ENCODE results near the gene PPP3R1. TPM values are rescaled to one million over a fixed set of nuclear protein-coding genes. Genes with fewer than 3 reads are reported as not detected.
"Not testable (repeated sequence)": the region's sequence is repeated elsewhere in the genome, so short reads cannot be mapped to it uniquely, and the experiment has no call there.

Gene PPP3R1
- total RNA-seq, 2 experiments from 2014 or later: 78.5 to 79.6 TPM

DNA sequence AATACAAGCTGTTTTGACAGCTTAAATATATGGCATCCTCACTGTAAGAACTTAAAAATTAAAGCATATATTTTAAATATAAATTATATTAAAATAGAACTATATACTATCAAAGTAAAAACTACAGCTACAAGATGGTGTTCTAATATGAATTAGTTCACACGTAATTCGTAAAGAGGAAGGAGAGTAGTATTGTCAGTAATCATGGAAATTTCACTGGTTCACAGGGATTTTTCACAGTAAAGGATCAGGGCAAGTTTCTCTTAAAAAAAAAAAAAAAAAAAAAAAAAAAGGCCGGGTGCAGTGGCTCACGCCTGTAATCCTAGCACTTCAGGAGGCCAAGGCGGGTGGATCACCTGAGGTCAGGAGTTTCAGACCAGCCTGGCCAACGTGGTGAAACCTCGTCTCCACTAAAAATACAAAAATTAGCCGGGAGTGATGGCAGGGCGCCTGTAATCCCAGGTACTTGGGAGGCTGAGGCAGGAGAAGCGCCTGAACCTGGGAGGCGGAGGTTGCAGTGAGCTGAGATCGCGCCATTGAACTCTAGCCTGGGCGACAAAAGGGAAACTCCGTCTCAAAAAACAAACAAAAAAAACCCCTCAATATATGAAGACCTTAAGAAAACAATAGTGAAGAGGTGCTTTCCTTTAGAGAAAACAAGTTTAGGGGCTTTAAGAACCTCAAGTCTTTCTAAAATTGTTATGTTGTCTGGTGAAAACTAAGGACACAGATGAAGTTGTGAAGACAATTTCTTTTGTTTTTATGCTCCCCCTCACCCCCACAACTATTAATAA, 62.1 kb downstream of the PPP3R1 start:
- no peaks in the 10 kb centered on the region for H3K27me3 Mint-ChIP-seq
- peaks cover 22% of the 10 kb centered on the region for H3K4me1 Mint-ChIP-seq
- ChIA-PET POLR2A (no interaction called here), CTCF (no interaction called here)
- peaks cover 12% of the 10 kb centered on the region for H3K36me3 Mint-ChIP-seq (ENCODE audit: low read depth)
- no peak overlapping the region for H3K27ac Mint-ChIP-seq
- no peak for DNase-seq
- H3K9me3 Mint-ChIP-seq: no peaks in the 10 kb centered on the region
- H3K4me3 Mint-ChIP-seq: no peak overlapping the region

DNA sequence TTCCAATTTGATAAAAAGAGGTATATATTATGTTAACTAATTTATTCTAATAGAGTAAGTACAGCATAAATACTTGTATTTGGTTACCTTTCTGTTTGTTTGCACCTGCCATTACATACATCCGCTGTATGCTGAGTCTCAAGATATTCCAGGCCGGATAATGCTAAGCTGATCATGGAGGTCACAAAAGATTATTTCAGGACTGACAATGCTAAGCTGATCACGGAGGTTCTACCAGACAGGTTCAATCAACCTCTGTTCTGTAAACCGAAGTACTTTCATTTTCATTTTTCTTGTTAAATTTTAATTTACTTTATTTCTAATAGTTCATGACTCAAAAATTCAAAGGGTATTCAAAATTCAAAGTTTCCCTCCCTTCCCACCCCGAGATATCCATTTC, 63.5 kb downstream of the PPP3R1 start:
- ChIA-PET POLR2A (no interaction called here), CTCF (no interaction called here)
- no peak for DNase-seq
- Mint-ChIP-seq H3K36me3 (ENCODE audit: low read depth) (peaks cover 20% of the 10 kb centered on the region), H3K27ac (peak overlapping the region; percentile 19), H3K4me3 (no peak overlapping the region), H3K9me3 (no peaks in the 10 kb centered on the region), H3K27me3 (no peaks in the 10 kb centered on the region), H3K4me1 (peaks cover 22% of the 10 kb centered on the region)

DNA sequence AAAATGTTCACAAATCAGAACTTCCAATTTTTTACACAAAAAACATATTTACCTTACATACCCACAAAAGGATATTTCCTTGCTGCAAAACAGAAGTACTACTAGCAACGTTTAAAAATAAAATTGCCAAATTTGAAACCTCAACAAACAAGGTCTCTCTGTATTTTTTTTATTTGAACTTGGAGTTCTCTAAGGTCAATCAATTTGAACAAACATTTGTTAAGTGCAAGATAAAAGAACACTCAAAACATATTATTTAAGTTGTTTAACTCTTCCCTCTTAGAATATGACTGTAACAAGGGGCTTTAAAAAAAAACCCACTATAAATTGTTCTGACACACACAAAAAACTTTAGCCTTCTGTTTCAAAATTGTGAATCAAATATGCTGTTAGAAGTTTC, 65.0 kb downstream of the PPP3R1 start:
- no peaks in the 10 kb centered on the region for H3K27me3 Mint-ChIP-seq
- H3K4me1 Mint-ChIP-seq: peaks cover 25% of the 10 kb centered on the region
- POLR2A ChIA-PET: no interaction called here
- H3K4me3 Mint-ChIP-seq: no peak overlapping the region
- DNase-seq: no peak
- H3K27ac Mint-ChIP-seq: no peak overlapping the region
- no peaks in the 10 kb centered on the region for H3K9me3 Mint-ChIP-seq
- H3K36me3 Mint-ChIP-seq (ENCODE audit: low read depth): peaks cover 28% of the 10 kb centered on the region
- CTCF ChIA-PET: no interaction called here

- DNase-seq: peak; percentile 60
- H3K27ac Mint-ChIP-seq: no peak overlapping the region
- no peaks in the 10 kb centered on the region for H3K27me3 Mint-ChIP-seq
- H3K4me3 Mint-ChIP-seq: no peak overlapping the region
- peaks cover 22% of the 10 kb centered on the region for H3K4me1 Mint-ChIP-seq
- POLR2A ChIA-PET: no interaction called here
- no peaks in the 10 kb centered on the region for H3K9me3 Mint-ChIP-seq
- peaks cover 36% of the 10 kb centered on the region for H3K36me3 Mint-ChIP-seq (ENCODE audit: low read depth)
- CTCF ChIA-PET: interaction anchor here (0.6 to 1.4 kb wide), 6 partner anchors 11 to 1542 kb away, joined by 3 to 4 read pairs (median 3); no protein-coding TSS in a partner anchor
Observed at GRCh38 chr2:68185541-68186164, 66.7 kb downstream of the PPP3R1 start.

- Mint-ChIP-seq H3K36me3 (ENCODE audit: low read depth) (peaks cover 46% of the 10 kb centered on the region), H3K4me3 (no peak overlapping the region), H3K27ac (no peak overlapping the region), H3K4me1 (peaks cover 10% of the 10 kb centered on the region), H3K27me3 (no peaks in the 10 kb centered on the region), H3K9me3 (no peaks in the 10 kb centered on the region)
- DNase-seq: no peak
- ChIA-PET CTCF (interaction anchor here (2.5 kb wide), 1 partner anchor 14 kb away, joined by 6 read pairs; no protein-coding TSS in a partner anchor), POLR2A (no interaction called here)
Observed at GRCh38 chr2:68182902-68183301, 69.4 kb downstream of the PPP3R1 start.

DNA sequence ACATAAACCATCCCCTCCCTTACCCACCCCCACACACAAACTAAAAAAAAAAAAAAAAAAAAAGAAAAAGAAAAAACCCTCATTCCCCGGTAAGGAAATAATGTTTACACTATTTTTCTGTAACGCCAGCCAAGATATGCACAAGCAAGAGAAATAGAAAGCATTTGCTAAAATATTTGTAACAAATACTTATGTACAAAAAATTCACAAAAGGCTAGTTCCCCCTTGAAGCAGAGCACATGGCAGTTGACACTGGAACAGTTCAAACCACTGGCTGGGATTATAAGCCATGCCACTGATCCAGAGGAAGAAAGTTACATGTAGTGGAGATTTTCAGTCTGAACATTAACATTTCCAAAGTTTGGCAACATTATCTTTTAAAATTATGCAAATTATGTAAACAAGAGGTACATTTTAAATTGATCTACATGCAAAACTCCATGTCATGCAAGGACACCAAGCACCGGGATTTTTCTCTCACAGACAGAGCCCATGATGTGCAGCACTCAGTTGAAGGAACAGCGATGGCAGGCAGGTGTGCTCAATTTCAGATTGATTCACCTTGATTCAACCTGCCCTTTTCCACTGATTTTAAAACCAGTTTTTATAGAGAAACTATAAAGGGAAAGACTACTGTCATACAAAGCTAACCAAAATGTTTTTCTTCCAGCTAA, 73.2 kb downstream of the PPP3R1 start:
- POLR2A ChIA-PET: no interaction called here

DNA sequence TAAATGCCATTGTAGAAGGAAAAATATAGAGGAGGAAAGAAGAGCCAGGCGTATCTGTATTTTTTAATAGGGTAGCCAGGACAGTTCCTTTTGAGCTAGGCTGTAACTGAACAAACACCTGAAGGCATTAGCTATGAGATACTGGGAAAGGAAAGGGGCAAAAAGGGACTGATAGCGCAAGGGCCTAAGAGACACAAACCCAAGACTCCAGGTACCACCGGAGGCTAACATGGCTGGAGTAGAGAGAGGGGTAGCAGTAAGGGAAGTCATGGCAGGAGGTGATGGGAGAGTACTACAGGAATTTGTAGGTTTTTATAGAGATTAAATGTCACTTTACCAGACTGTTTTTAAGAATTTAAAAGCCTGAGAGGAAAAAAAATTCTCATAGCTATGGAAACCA, 73.9 kb downstream of the PPP3R1 start:
- H3K4me3 Mint-ChIP-seq: no peak overlapping the region
- no peaks in the 10 kb centered on the region for H3K27me3 Mint-ChIP-seq
- DNase-seq: no peak
- no peaks in the 10 kb centered on the region for H3K9me3 Mint-ChIP-seq
- ChIA-PET POLR2A (no interaction called here), CTCF (interaction anchor here (1.7 kb wide), 1 partner anchor 10 kb away, joined by 15 read pairs; no protein-coding TSS in a partner anchor)
- peaks cover 5% of the 10 kb centered on the region for H3K4me1 Mint-ChIP-seq
- peaks cover 39% of the 10 kb centered on the region for H3K36me3 Mint-ChIP-seq (ENCODE audit: low read depth)
- H3K27ac Mint-ChIP-seq: no peak overlapping the region

More for the DNA sequence above, 73.2 kb downstream of the PPP3R1 start:
- H3K9me3 Mint-ChIP-seq: no peaks in the 10 kb centered on the region
- H3K4me3 Mint-ChIP-seq: no peak overlapping the region
- DNase-seq: no peak
- CTCF ChIA-PET: interaction anchor here (0.6 to 1.7 kb wide), 3 partner anchors 10 to 40 kb away, joined by 3 to 15 read pairs (median 4); no protein-coding TSS in a partner anchor
- no peaks in the 10 kb centered on the region for H3K27me3 Mint-ChIP-seq
- H3K4me1 Mint-ChIP-seq: peaks cover 5% of the 10 kb centered on the region
- H3K27ac Mint-ChIP-seq: no peak overlapping the region
- H3K36me3 Mint-ChIP-seq (ENCODE audit: low read depth): peaks cover 40% of the 10 kb centered on the region

DNA sequence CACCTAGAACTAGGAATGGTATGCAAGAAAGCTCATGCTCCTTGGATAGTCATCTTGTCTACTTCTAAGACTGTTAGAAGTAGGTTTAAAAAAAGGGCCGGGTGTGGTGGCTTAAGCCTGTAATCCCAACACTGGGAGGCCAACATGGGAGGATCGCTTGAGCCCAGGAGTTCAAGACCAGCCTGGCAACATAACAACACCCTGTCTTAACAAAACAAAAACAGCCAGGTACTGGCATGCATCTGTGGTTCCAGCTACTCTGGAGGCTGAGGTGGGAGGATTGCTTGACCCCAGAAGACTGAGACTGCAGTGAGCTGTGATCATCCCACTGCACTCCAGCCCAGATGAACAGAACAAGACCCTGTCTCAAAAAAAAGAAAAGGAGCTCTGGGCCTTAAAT, 74.8 kb downstream of the PPP3R1 start:
- H3K27ac Mint-ChIP-seq: no peak overlapping the region
- peaks cover 8% of the 10 kb centered on the region for H3K4me1 Mint-ChIP-seq
- DNase-seq: no peak
- H3K9me3 Mint-ChIP-seq: no peaks in the 10 kb centered on the region
- H3K4me3 Mint-ChIP-seq: no peak overlapping the region
- ChIA-PET CTCF (interaction anchor here (1.7 kb wide), 1 partner anchor 9 kb away, joined by 15 read pairs; no protein-coding TSS in a partner anchor), POLR2A (no interaction called here)
- no peaks in the 10 kb centered on the region for H3K27me3 Mint-ChIP-seq
- peaks cover 40% of the 10 kb centered on the region for H3K36me3 Mint-ChIP-seq (ENCODE audit: low read depth)

DNA sequence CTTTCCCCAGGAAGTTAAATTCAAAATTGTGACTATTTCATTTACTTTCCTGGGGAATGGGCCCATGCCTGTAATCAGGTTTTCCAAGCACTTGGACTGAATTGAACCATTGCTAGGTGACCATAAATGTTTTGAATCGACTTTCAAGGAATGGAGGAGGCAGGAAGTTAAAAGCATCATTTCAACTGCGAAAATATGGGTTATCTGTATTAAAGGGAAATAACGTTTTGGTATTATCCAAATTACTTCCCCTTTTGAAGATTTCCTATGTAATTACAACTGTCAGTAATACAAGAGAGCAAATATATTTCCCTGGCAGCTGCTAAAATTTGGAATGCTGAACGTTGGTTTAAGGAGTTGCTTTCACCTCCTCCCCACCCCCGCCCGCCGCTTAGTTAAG, 75.7 kb downstream of the PPP3R1 start:
- H3K27me3 Mint-ChIP-seq: no peaks in the 10 kb centered on the region
- H3K4me1 Mint-ChIP-seq: peaks cover 8% of the 10 kb centered on the region
- CTCF ChIA-PET: no interaction called here
- peaks cover 35% of the 10 kb centered on the region for H3K36me3 Mint-ChIP-seq (ENCODE audit: low read depth)
- DNase-seq: no peak
- POLR2A ChIA-PET: no interaction called here
- H3K27ac Mint-ChIP-seq: no peak overlapping the region
- no peak overlapping the region for H3K4me3 Mint-ChIP-seq
- no peaks in the 10 kb centered on the region for H3K9me3 Mint-ChIP-seq

DNA sequence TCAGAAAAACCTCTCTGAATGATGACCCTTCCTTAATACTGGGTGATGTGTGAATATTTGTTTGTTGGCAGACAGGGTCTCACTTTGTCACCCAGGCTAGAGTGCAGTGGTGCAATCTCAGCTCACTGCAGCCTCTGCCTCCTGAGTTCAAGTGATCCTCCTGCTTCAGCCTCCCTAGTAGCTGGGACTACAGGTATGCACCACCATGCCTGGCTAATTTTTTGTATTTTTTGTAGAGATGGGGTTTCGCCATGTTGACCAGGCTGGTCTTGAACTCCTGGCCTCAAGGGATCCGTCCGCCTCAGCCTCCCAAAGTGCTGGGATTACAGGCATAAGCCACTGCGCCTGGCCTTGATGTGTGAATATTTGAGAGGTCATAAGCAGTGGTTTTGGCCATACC, 77.1 kb downstream of the PPP3R1 start:
- H3K27ac Mint-ChIP-seq, DNase-seq, H3K4me1 Mint-ChIP-seq, H3K4me3 Mint-ChIP-seq, H3K9me3 Mint-ChIP-seq, POLR2A ChIA-PET, H3K27me3 Mint-ChIP-seq: not testable (repeated sequence)
- peaks cover 29% of the 10 kb centered on the region for H3K36me3 Mint-ChIP-seq (ENCODE audit: low read depth)
- CTCF ChIA-PET: interaction anchor here (1.0 to 1.9 kb wide), 3 partner anchors 9 to 11 kb away, joined by 4 to 7 read pairs (median 4); no protein-coding TSS in a partner anchor

DNA sequence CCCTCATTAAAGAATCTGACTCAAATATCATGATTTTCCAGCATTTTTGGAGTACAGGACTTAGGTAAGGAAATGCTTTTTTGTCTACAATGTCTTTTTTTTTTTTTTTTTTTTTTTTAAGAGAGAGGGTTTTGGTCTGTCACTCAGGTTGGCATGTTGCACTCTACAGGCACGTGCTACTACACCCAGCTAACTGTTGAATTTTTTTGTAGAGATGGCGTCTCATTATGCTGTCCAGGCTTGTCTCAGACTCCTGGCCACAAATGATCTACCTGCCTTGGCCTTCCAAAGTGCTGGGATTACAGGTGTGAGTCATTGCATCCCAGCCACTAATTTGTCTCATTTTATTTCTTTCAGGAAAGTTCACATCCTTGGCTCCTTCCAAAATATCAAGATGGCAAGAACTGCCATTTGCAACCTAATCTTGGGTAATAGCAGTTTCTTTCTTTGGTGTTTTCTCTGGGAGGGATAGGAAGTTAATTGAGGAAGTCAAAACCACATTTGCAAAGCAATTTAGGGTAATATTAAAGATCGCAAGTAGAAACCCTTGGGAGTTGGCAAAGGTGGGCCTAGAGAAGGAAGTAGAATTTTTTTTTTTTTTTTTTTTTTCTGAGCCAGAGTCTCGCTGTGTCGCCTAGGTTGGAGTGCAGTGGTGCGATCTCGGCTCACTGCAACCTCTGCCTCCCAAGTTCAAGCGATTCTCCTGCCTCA, 79.2 kb downstream of the PPP3R1 start:
- Mint-ChIP-seq H3K4me3 (no peak overlapping the region), H3K4me1 (peaks cover 8% of the 10 kb centered on the region), H3K36me3 (ENCODE audit: low read depth) (peaks cover 18% of the 10 kb centered on the region), H3K27me3 (no peaks in the 10 kb centered on the region), H3K9me3 (no peaks in the 10 kb centered on the region), H3K27ac (no peak overlapping the region)
- ChIA-PET CTCF (no interaction called here), POLR2A (no interaction called here)
- DNase-seq: no peak

DNA sequence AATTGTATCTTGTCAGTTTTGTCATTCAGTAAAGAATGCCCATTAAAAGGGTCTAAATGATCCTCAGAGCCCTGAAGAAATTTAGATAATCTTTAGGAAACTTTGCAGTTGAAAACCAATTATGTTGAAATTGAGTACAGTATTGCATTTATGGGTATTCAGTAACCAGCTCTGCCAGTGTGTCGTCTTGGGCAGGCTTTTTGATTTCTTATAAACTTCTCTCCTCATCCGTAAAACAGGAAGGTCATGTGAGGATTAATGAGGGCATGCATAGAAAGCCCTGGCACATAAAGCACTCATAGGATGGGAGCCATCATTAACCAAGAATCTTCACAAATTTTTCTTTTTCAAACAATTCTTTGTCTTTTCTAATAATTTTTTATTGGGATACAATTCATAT, 79.8 kb downstream of the PPP3R1 start:
- no peaks in the 10 kb centered on the region for H3K9me3 Mint-ChIP-seq
- H3K4me1 Mint-ChIP-seq: peaks cover 8% of the 10 kb centered on the region

More for the DNA sequence above, 79.8 kb downstream of the PPP3R1 start:
- no peak for DNase-seq
- CTCF ChIA-PET: no interaction called here
- Mint-ChIP-seq H3K36me3 (ENCODE audit: low read depth) (peaks cover 18% of the 10 kb centered on the region), H3K4me3 (no peak overlapping the region), H3K27me3 (no peaks in the 10 kb centered on the region), H3K27ac (no peak overlapping the region)
- POLR2A ChIA-PET: no interaction called here

Measured in activated CD4-positive, alpha-beta T cell treated with anti-CD3 and anti-CD28 coated beads, Interleukin-2, amount 10 ng/mL, durations not matched to agents 7 days and 5 days (primary cell).